Ovary (tissue), 3 donors: ENCODE data around the gene C1QTNF12.

Source experiments
- POLR2A ChIP-seq: fragments of 450-650 bp; IDR thresholded peaks from one replicate; pipeline ENCODE4 v1.6.1; 2017; ENCODE audit warnings: antibody characterized with exemption, mild to moderate bottlenecking, moderate library complexity
- TF ChIP-seq, protein P1 (sequence below), 3 donors: fragments of 450-650 bp in 2 of 3; fragments of 200-600 bp in 1 of 3; IDR thresholded peaks; one replicate each; pipeline versions ENCODE4 v1.5.1 to v1.8.0; 2016 to 2022; ENCODE audit warnings: antibody characterized with exemption in 3 of 3, mild to moderate bottlenecking in 1 of 3
- donor health status: DM: no; HTN: no; CAD: no.

DNA sequence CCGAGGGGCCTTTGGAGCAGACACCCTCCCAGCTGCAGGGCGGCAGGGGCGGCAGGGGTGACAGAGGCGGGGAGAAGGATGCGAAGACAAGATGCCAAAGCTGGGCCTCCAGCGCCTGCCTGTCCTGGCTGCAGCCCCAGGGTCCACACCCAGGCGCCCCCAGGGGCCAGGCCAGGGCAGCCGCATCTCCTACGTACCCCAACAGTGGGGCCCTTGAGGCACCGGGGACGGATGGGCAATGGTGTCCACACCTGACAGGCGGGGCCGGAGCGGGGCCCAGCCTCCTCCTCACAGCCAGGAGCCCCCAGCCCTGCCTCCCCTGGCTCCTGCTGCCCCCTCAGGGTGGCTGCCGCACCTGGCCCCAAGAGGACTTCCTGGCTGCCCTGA, 7.3 kb downstream of the C1QTNF12 start:
- TF ChIP-seq, protein P1, sequence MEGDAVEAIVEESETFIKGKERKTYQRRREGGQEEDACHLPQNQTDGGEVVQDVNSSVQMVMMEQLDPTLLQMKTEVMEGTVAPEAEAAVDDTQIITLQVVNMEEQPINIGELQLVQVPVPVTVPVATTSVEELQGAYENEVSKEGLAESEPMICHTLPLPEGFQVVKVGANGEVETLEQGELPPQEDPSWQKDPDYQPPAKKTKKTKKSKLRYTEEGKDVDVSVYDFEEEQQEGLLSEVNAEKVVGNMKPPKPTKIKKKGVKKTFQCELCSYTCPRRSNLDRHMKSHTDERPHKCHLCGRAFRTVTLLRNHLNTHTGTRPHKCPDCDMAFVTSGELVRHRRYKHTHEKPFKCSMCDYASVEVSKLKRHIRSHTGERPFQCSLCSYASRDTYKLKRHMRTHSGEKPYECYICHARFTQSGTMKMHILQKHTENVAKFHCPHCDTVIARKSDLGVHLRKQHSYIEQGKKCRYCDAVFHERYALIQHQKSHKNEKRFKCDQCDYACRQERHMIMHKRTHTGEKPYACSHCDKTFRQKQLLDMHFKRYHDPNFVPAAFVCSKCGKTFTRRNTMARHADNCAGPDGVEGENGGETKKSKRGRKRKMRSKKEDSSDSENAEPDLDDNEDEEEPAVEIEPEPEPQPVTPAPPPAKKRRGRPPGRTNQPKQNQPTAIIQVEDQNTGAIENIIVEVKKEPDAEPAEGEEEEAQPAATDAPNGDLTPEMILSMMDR (IDR thresholded peaks at IDR 0.05), result no peak
- no peak for TF ChIP-seq POLR2A
